ENCODE measurements around the gene PBX1. TPM values are rescaled to one million over a fixed set of nuclear protein-coding genes. Genes with fewer than 3 reads are reported as not detected.
A peak's percentile ranks its signal among the peaks of the same experiment; 100 is the strongest.

The PBX1 gene
- polyA plus RNA-seq, 4 donors: 12.5 to 52.8 (median 14.6) TPM

GRCh38 chr1:164638492-164639202, 79.7 kb downstream of the PBX1 start:
- H3K4me1 ChIP-seq (ENCODE audit: control insufficient read depth in 3 of 3, insufficient read depth in 2 of 3, low read depth in 1 of 3, low read length in 2 of 3): peaks cover 15 to 71% (median 25%) of the 10 kb centered on the region in 3 donors
- H3K27ac ChIP-seq (ENCODE audit: low read depth in 1 of 3, low read length in 2 of 3): peak overlapping the region; percentile 34 to 92 (median 60)
- WGBS, 3 donors: 19 to 64% (median 40%) methylated on average over 14 of the region's 14 CpGs

GRCh38 chr1:164640686-164641352, 81.8 kb downstream of the PBX1 start:
- H3K4me3 ChIP-seq (ENCODE audit: low read depth in 1 of 3, low read length in 3 of 3): no peak overlapping the region
- H3K27ac ChIP-seq (ENCODE audit: low read depth in 1 of 3, low read length in 2 of 3): peak overlapping the region in 1 of 3 donors; percentile 59
- no peaks in the 10 kb centered on the region for H3K27me3 ChIP-seq (ENCODE audit: control insufficient read depth in 3 of 3, insufficient read depth in 3 of 3, low read length in 3 of 3)
- DNase-seq: no peak
- H3K9me3 ChIP-seq (ENCODE audit: control insufficient read depth in 2 of 2, insufficient read depth in 1 of 2, low read depth in 1 of 2, low read length in 1 of 2): no peaks in the 10 kb centered on the region
- peaks cover 11 to 49% (median 18%) of the 10 kb centered on the region in 3 donors for H3K4me1 ChIP-seq (ENCODE audit: control insufficient read depth in 3 of 3, insufficient read depth in 2 of 3, low read depth in 1 of 3, low read length in 2 of 3)
- WGBS, 3 donors: 67 to 72% (median 72%) methylated on average over 5 of the region's 5 CpGs
- no peak for FAIRE-seq
- peaks cover 0 to 13% (median 0%) of the 10 kb centered on the region in 3 donors for H3K36me3 ChIP-seq (ENCODE audit: control insufficient read depth in 3 of 3, insufficient read depth in 2 of 3, low read depth in 1 of 3, low read length in 3 of 3)

More at GRCh38 chr1:164638492-164639202, 79.7 kb downstream of the PBX1 start:
- Histone ChIP-seq H3K4me3 (ENCODE audit: low read depth in 1 of 3, low read length in 3 of 3) (no peak overlapping the region), H3K36me3 (ENCODE audit: control insufficient read depth in 3 of 3, insufficient read depth in 2 of 3, low read depth in 1 of 3, low read length in 3 of 3) (peaks cover 0 to 16% (median 0%) of the 10 kb centered on the region in 3 donors), H3K27me3 (ENCODE audit: control insufficient read depth in 3 of 3, insufficient read depth in 3 of 3, low read length in 3 of 3) (no peaks in the 10 kb centered on the region), H3K9me3 (ENCODE audit: control insufficient read depth in 2 of 2, insufficient read depth in 1 of 2, low read depth in 1 of 2, low read length in 1 of 2) (no peaks in the 10 kb centered on the region)
- FAIRE-seq: no peak
- DNase-seq: peak; percentile 74 to 80

GRCh38 chr1:164641353-164641730, 82.4 kb downstream of the PBX1 start:
- peaks cover 0 to 13% (median 0%) of the 10 kb centered on the region in 3 donors for H3K36me3 ChIP-seq (ENCODE audit: control insufficient read depth in 3 of 3, insufficient read depth in 2 of 3, low read depth in 1 of 3, low read length in 3 of 3)
- FAIRE-seq (no peak), DNase-seq (no peak)
- H3K9me3 ChIP-seq (ENCODE audit: control insufficient read depth in 2 of 2, insufficient read depth in 1 of 2, low read depth in 1 of 2, low read length in 1 of 2): no peaks in the 10 kb centered on the region
- peak overlapping the region in 1 of 3 donors; percentile 59 for H3K27ac ChIP-seq (ENCODE audit: low read depth in 1 of 3, low read length in 2 of 3)
- H3K27me3 ChIP-seq (ENCODE audit: control insufficient read depth in 3 of 3, insufficient read depth in 3 of 3, low read length in 3 of 3): no peaks in the 10 kb centered on the region
- H3K4me1 ChIP-seq (ENCODE audit: control insufficient read depth in 3 of 3, insufficient read depth in 2 of 3, low read depth in 1 of 3, low read length in 2 of 3): peaks cover 11 to 46% (median 18%) of the 10 kb centered on the region in 3 donors
- 59 to 85% (median 68%) methylated on average over 5 of the region's 5 CpGs for WGBS, 3 donors
- no peak overlapping the region for H3K4me3 ChIP-seq (ENCODE audit: low read depth in 1 of 3, low read length in 3 of 3)

GRCh38 chr1:164643018-164643417, 84.0 kb downstream of the PBX1 start:
- H3K4me1 ChIP-seq (ENCODE audit: control insufficient read depth in 3 of 3, insufficient read depth in 2 of 3, low read depth in 1 of 3, low read length in 2 of 3): peaks cover 9 to 44% (median 19%) of the 10 kb centered on the region in 3 donors
- H3K27ac ChIP-seq (ENCODE audit: low read depth in 1 of 3, low read length in 2 of 3): no peak overlapping the region
- H3K36me3 ChIP-seq (ENCODE audit: control insufficient read depth in 3 of 3, insufficient read depth in 2 of 3, low read depth in 1 of 3, low read length in 3 of 3): peaks cover 0 to 10% (median 0%) of the 10 kb centered on the region in 3 donors
- no peaks in the 10 kb centered on the region for H3K27me3 ChIP-seq (ENCODE audit: control insufficient read depth in 3 of 3, insufficient read depth in 3 of 3, low read length in 3 of 3)
- H3K9me3 ChIP-seq (ENCODE audit: control insufficient read depth in 2 of 2, insufficient read depth in 1 of 2, low read depth in 1 of 2, low read length in 1 of 2): no peaks in the 10 kb centered on the region
- FAIRE-seq (no peak), DNase-seq (no peak)
- H3K4me3 ChIP-seq (ENCODE audit: low read depth in 1 of 3, low read length in 3 of 3): no peak overlapping the region
- WGBS, 3 donors: 78 to 92% (median 91%) methylated on average over 7 of the region's 7 CpGs

- 76 to 82% (median 79%) methylated on average over 3 of the region's 3 CpGs for WGBS, 3 donors
- Histone ChIP-seq H3K4me1 (ENCODE audit: control insufficient read depth in 3 of 3, insufficient read depth in 2 of 3, low read depth in 1 of 3, low read length in 2 of 3) (peaks cover 8 to 43% (median 18%) of the 10 kb centered on the region in 3 donors), H3K4me3 (ENCODE audit: low read depth in 1 of 3, low read length in 3 of 3) (no peak overlapping the region), H3K9me3 (ENCODE audit: control insufficient read depth in 2 of 2, insufficient read depth in 1 of 2, low read depth in 1 of 2, low read length in 1 of 2) (no peaks in the 10 kb centered on the region), H3K36me3 (ENCODE audit: control insufficient read depth in 3 of 3, insufficient read depth in 2 of 3, low read depth in 1 of 3, low read length in 3 of 3) (peaks cover 0 to 9% (median 0%) of the 10 kb centered on the region in 3 donors), H3K27me3 (ENCODE audit: control insufficient read depth in 3 of 3, insufficient read depth in 3 of 3, low read length in 3 of 3) (no peaks in the 10 kb centered on the region), H3K27ac (ENCODE audit: low read depth in 1 of 3, low read length in 2 of 3) (no peak overlapping the region)
- DNase-seq (no peak), FAIRE-seq (no peak)
These were observed 85.3 kb downstream of the PBX1 start for GRCh38 chr1:164644268-164644667.

GRCh38 chr1:164644774-164645644, 86.0 kb downstream of the PBX1 start:
- 40 to 50% (median 45%) methylated on average over 6 of the region's 6 CpGs for WGBS, 3 donors
- H3K9me3 ChIP-seq (ENCODE audit: control insufficient read depth in 2 of 2, insufficient read depth in 1 of 2, low read depth in 1 of 2, low read length in 1 of 2): no peaks in the 10 kb centered on the region
- no peaks in the 10 kb centered on the region for H3K27me3 ChIP-seq (ENCODE audit: control insufficient read depth in 3 of 3, insufficient read depth in 3 of 3, low read length in 3 of 3)
- H3K4me3 ChIP-seq (ENCODE audit: low read depth in 1 of 3, low read length in 3 of 3): no peak overlapping the region
- H3K36me3 ChIP-seq (ENCODE audit: control insufficient read depth in 3 of 3, insufficient read depth in 2 of 3, low read depth in 1 of 3, low read length in 3 of 3): peaks cover 0 to 9% (median 0%) of the 10 kb centered on the region in 3 donors
- DNase-seq: no peak
- peaks cover 7 to 42% (median 16%) of the 10 kb centered on the region in 3 donors for H3K4me1 ChIP-seq (ENCODE audit: control insufficient read depth in 3 of 3, insufficient read depth in 2 of 3, low read depth in 1 of 3, low read length in 2 of 3)
- no peak for FAIRE-seq
- no peak overlapping the region for H3K27ac ChIP-seq (ENCODE audit: low read depth in 1 of 3, low read length in 2 of 3)

- H3K36me3 ChIP-seq (ENCODE audit: control insufficient read depth in 3 of 3, insufficient read depth in 2 of 3, low read depth in 1 of 3, low read length in 3 of 3): peaks cover 0 to 9% (median 0%) of the 10 kb centered on the region in 3 donors
- peaks cover 7 to 43% (median 16%) of the 10 kb centered on the region in 3 donors for H3K4me1 ChIP-seq (ENCODE audit: control insufficient read depth in 3 of 3, insufficient read depth in 2 of 3, low read depth in 1 of 3, low read length in 2 of 3)
- H3K27ac ChIP-seq (ENCODE audit: low read depth in 1 of 3, low read length in 2 of 3): no peak overlapping the region
- H3K4me3 ChIP-seq (ENCODE audit: low read depth in 1 of 3, low read length in 3 of 3): no peak overlapping the region
- H3K9me3 ChIP-seq (ENCODE audit: control insufficient read depth in 2 of 2, insufficient read depth in 1 of 2, low read depth in 1 of 2, low read length in 1 of 2): no peaks in the 10 kb centered on the region
- 94 to 100% (median 95%) methylated on average over 2 of the region's 2 CpGs for WGBS, 3 donors
- no peak for FAIRE-seq
- H3K27me3 ChIP-seq (ENCODE audit: control insufficient read depth in 3 of 3, insufficient read depth in 3 of 3, low read length in 3 of 3): no peaks in the 10 kb centered on the region
- no peak for DNase-seq
These were observed 86.9 kb downstream of the PBX1 start for GRCh38 chr1:164645921-164646320.

- Histone ChIP-seq H3K36me3 (ENCODE audit: control insufficient read depth in 3 of 3, insufficient read depth in 2 of 3, low read depth in 1 of 3, low read length in 3 of 3) (peaks cover 0 to 3% (median 0%) of the 10 kb centered on the region in 3 donors), H3K27ac (ENCODE audit: low read depth in 1 of 3, low read length in 2 of 3) (peak overlapping the region; percentile 50 to 83 (median 74)), H3K27me3 (ENCODE audit: control insufficient read depth in 3 of 3, insufficient read depth in 3 of 3, low read length in 3 of 3) (no peaks in the 10 kb centered on the region), H3K9me3 (ENCODE audit: control insufficient read depth in 2 of 2, insufficient read depth in 1 of 2, low read depth in 1 of 2, low read length in 1 of 2) (no peaks in the 10 kb centered on the region), H3K4me3 (ENCODE audit: low read depth in 1 of 3, low read length in 3 of 3) (no peak overlapping the region), H3K4me1 (ENCODE audit: control insufficient read depth in 3 of 3, insufficient read depth in 2 of 3, low read depth in 1 of 3, low read length in 2 of 3) (peaks cover 10 to 55% (median 20%) of the 10 kb centered on the region in 3 donors)
- WGBS, 3 donors: 10 to 42% (median 39%) methylated on average over 6 of the region's 6 CpGs
- FAIRE-seq: no peak
- peak; percentile 54 to 69 for DNase-seq
These were observed 88.2 kb downstream of the PBX1 start for GRCh38 chr1:164647211-164647610.

Data from small intestine (tissue), 7 donors.